A549 (cell line): ENCODE measurements around the gene ZFHX3. TPM values are rescaled to one million over a fixed set of nuclear protein-coding genes. Genes with fewer than 3 reads are reported as not detected.

Source experiments
- ATAC-seq, 2 experiments: fragments of 200-7000 bp in 1 of 2; fragments of >200 bp in 1 of 2; cut with Nextera tagmentation in 1 of 2; cut with Tn5 transposase in 1 of 2; 3 replicates each; pipeline versions ENCODE4 v1.8.0 to v1.9.1; 2018 to 2020; ENCODE audit warnings: mild to moderate bottlenecking in 1 of 2, moderate library complexity in 1 of 2
- CTCF ChIA-PET: fragments of 300-600 bp; sonication (Branson Sonifier 250); formaldehyde crosslinking; extraction: SDS; loops from one replicate; lab custom pipeline; 2021; ENCODE audit warnings: antibody characterized with exemption, inconsistent platforms; lab: Yijun Ruan, JAX
- POLR2A ChIA-PET: fragments of 350-600 bp; formaldehyde crosslinking; extraction: SDS; loops from one replicate; lab custom pipeline; 2021; ENCODE audit warnings: antibody characterized with exemption, inconsistent platforms; lab: Yijun Ruan, JAX
- DNase-seq, 2 experiments: peaks; one replicate each; pipeline versions ENCODE4 v3.0.0 to v3.0.0-alpha.2; 2011 to 2016; ENCODE audit warnings: low read depth in 1 of 2, low spot score in 1 of 2
- FAIRE-seq: peaks from 2 replicates; lab custom pipeline; 2011; peaks lifted over from hg19 to GRCh38; lab: Jason Lieb, UNC
- H3K27ac ChIP-seq, 2 experiments: fragments of >200 bp; sonication (Bioruptor Twin); formaldehyde crosslinking; 3 replicates each; pipeline ENCODE4 v1.5.1; 2016 to 2017
- H3K4me1 ChIP-seq: fragments of >200 bp; sonication (Bioruptor Twin); formaldehyde crosslinking; 3 replicates; pipeline ENCODE4 v1.6.1; 2016
- H3K4me2 ChIP-seq: fragments of >200 bp; sonication (Bioruptor Twin); formaldehyde crosslinking; 3 replicates; pipeline ENCODE4 v1.6.1; 2016
- H3K4me3 ChIP-seq: fragments of >200 bp; sonication (Bioruptor Twin); formaldehyde crosslinking; 3 replicates; pipeline ENCODE4 v1.5.1; 2016
- H3K9me3 ChIP-seq: fragments of >200 bp; sonication (Bioruptor Twin); formaldehyde crosslinking; 3 replicates; pipeline ENCODE4 v1.6.1; 2016
- BHLHE40 ChIP-seq: IDR thresholded peaks from 2 replicates; pipeline ENCODE4 v1.6.1; 2012; ENCODE audit warnings: low read depth, low read length, inconsistent platforms
- CBX2 ChIP-seq: fragments of 200-600 bp; sonication (generic); IDR thresholded peaks from 2 replicates; pipeline ENCODE4 v1.6.1; 2016; ENCODE audit warnings: low read depth, mild to moderate bottlenecking, borderline replicate concordance
- CBX8 ChIP-seq: fragments of 200-600 bp; sonication (generic); IDR thresholded peaks from 2 replicates; pipeline ENCODE4 v1.6.1; 2016
- CHD2 ChIP-seq: fragments of 150-350 bp; IDR thresholded peaks from 2 replicates; pipeline ENCODE4 v1.6.1; 2014; ENCODE audit warnings: low read length; ENCODE audit not compliant: partially characterized antibody
- FOSL2 ChIP-seq, 2 experiments: fragments of 450-650 bp in 1 of 2; fragments of >200 bp in 1 of 2; sonication (Bioruptor Twin) in 1 of 2; formaldehyde crosslinking; IDR thresholded peaks; 2 replicates each; pipeline versions ENCODE4 v1.5.0 to v1.6.1; 2016 to 2020; ENCODE audit warnings: mild to moderate bottlenecking in 1 of 2, moderate library complexity in 1 of 2
- GATA3 ChIP-seq: IDR thresholded peaks from 2 replicates; pipeline ENCODE4 v1.6.1; 2012; ENCODE audit warnings: borderline replicate concordance
- HEYL ChIP-seq: fragments of 250-450 bp; sonication (Bioruptor Pico); IDR thresholded peaks from 2 replicates; pipeline ENCODE4 v1.8.0; 2021; ENCODE audit warnings: mild to moderate bottlenecking, moderate library complexity
- HOXA7 ChIP-seq: fragments of 250-450 bp; sonication (Bioruptor Pico); IDR thresholded peaks from 2 replicates; pipeline ENCODE4 v1.5.0; 2020; ENCODE audit warnings: mild to moderate bottlenecking, moderate library complexity
- JUNB ChIP-seq: fragments of >200 bp; sonication (Bioruptor Twin); formaldehyde crosslinking; IDR thresholded peaks from 2 replicates; pipeline ENCODE4 v1.6.1; 2016
- MAFK ChIP-seq: fragments of 450-650 bp; IDR thresholded peaks from 2 replicates; pipeline ENCODE4 v1.6.1; 2014; ENCODE audit not compliant: partially characterized antibody
- MYC ChIP-seq: IDR thresholded peaks from 2 replicates; pipeline ENCODE4 v1.6.1; 2012; ENCODE audit warnings: mild to moderate bottlenecking, inconsistent platforms, low read length, improper control_type of control experiment, borderline replicate concordance
- NFE2L2 ChIP-seq: fragments of 150-350 bp; conservative IDR thresholded peaks from 2 replicates; pipeline ENCODE4 v1.6.1; 2014; ENCODE audit warnings: low read length
- RCOR1 ChIP-seq: fragments of 150-350 bp; IDR thresholded peaks from 2 replicates; pipeline ENCODE4 v1.6.1; 2014; ENCODE audit warnings: antibody characterized with exemption, low read length, low read depth
- TFCP2L1 ChIP-seq: fragments of 250-450 bp; sonication (Bioruptor Pico); IDR thresholded peaks from 2 replicates; pipeline ENCODE4 v1.5.0; 2021; ENCODE audit warnings: mild to moderate bottlenecking
- TP53 ChIP-seq: fragments of 250-450 bp; sonication (Bioruptor Pico); IDR thresholded peaks from 2 replicates; pipeline ENCODE4 v1.5.0; 2021; ENCODE audit warnings: mild to moderate bottlenecking, moderate library complexity
- ZFP36 ChIP-seq: fragments of 450-650 bp; IDR thresholded peaks from 2 replicates; pipeline ENCODE4 v1.6.1; 2014; ENCODE audit warnings: borderline replicate concordance; ENCODE audit not compliant: partially characterized antibody
- ZNF302 ChIP-seq: fragments of 250-450 bp; sonication (Bioruptor Pico); IDR thresholded peaks from 2 replicates; pipeline ENCODE4 v1.9.0; 2021; ENCODE audit warnings: inconsistent platforms, mild to moderate bottlenecking, moderate library complexity
- ZSCAN20 ChIP-seq: fragments of 250-450 bp; sonication (Bioruptor Pico); IDR thresholded peaks from 2 replicates; pipeline ENCODE4 v1.8.0; 2022; ENCODE audit warnings: mild to moderate bottlenecking, moderate library complexity
- WGBS: methylation state at CpG from one replicate; pipeline ENCODE4 v1.1.6; 2017; ENCODE audit errors: missing lambda C conversion rate; 5-methylcytosine and 5-hydroxymethylcytosine counted together
- polyA plus RNA-seq, 4 experiments: library from polyadenylated mRNA; depleted of rRNA in 3 of 4; stranded (reverse); fragments of >200 nt; fragmentation: RNase III in 1 of 4; extraction: RNeasy Plus Mini Kit Qiagen cat#74134 plus additional on column Dnase treatment in 1 of 4; gene quantifications; 2 replicates in 3 of 4; 3 replicates in 1 of 4; pipeline ENCODE4 v1.2.3, GENCODE V29; 2011 to 2017
- TF ChIP-seq, protein P1 (sequence below): fragments of 250-450 bp; sonication (Bioruptor Pico); IDR thresholded peaks from 2 replicates; pipeline ENCODE4 v1.5.0; 2021; ENCODE audit warnings: mild to moderate bottlenecking, moderate library complexity, borderline replicate concordance
- TF ChIP-seq, protein P2 (sequence below): fragments of >200 bp; sonication (Bioruptor Twin); formaldehyde crosslinking; IDR thresholded peaks from 3 replicates; pipeline ENCODE4 v1.5.1; 2016

ZFHX3 gene
- polyA plus RNA-seq, 2 of the 4 experiments (the other 2 are of a cell fraction), result 3.9 to 6.5 TPM

DNA sequence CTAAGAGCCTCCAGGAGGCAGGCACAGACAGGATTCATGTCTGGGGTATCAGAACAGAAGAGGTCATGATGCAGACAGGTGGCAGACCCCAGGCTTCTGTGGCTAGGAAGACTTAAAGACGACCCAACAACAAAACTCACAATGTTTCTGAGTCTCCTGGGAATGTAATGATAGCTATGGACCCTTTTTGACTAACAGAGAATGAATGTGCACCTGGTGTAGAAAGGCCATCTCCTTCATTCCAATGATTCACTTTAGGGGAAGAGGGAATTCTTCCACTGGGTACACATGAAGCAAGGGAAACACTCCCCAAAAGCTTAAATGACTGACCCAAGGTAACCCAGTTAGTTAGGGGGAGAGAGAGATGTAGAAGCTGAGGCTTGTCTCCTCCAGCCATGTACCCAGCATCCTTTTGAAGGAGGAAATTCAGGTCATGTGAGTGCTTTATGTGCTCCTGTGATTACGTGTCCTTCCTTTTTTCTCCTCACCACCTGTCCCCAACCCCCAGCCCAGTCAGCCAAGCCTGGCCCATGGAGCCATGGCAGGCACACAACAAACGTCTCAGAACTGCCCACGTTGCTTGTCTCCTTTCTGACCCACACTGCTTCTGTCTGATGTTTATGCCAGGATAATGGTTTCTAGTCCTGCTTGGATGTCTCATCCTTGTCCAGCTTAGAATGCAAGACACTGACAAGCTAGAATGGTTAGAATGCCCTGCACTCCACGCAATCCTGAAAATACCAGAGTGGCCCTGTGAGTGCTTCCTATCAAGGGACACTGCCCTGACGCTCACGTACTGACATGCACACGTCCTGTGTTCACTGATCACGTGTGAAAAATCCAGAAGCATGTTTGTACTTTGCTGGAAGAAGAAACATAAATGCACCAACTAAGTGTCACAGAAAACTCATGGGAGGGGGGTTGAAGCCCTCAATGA, 156.4 kb downstream of the ZFHX3 start:
- 83% methylated on average over 9 of the region's 9 CpGs for WGBS

DNA sequence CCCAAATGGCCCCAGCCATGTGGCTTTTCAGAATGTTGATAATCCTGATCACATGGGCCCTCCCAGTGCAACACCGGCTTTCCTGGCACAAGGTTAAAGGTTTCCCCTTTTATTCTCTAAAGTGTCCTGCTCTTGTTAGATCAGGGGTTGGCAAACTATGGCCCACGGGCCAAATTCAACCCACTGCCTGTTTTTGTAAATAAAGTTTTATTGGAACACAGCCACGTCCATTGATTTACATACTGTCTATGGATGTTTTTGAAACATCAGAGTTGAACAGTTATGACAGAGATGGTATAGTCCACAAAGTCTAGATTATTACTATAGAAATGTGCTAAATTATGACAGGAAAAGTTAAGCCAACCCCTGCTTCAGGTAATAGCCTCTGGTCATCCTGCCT, 157.3 kb downstream of the ZFHX3 start:
- H3K27ac ChIP-seq, result no peak overlapping the region
- ChIA-PET POLR2A (no interaction called here), CTCF (no interaction called here)
- H3K9me3 ChIP-seq, result no peaks in the 10 kb centered on the region
- DNase-seq (no peak), FAIRE-seq (no peak), ATAC-seq (no peak)
- H3K4me3 ChIP-seq, result no peak overlapping the region
- no peak for TF ChIP-seq TFCP2L1 (CRISPR knock-in tag)
- TF ChIP-seq ZSCAN20 (CRISPR knock-in tag), result no peak
- no peak for TF ChIP-seq RCOR1
- no peak for TF ChIP-seq HEYL (CRISPR knock-in tag)
- no peak for TF ChIP-seq JUNB
- no peak for TF ChIP-seq MAFK
- TF ChIP-seq ZFP36, result no peak
- no peak for TF ChIP-seq BHLHE40
- H3K4me1 ChIP-seq, result no peaks in the 10 kb centered on the region
- 91% methylated on average over 3 of the region's 3 CpGs for WGBS
- H3K4me2 ChIP-seq, result no peak overlapping the region

More for the DNA sequence above, 156.4 kb downstream of the ZFHX3 start:
- Histone ChIP-seq H3K9me3 (no peaks in the 10 kb centered on the region), H3K4me1 (no peaks in the 10 kb centered on the region)
- TF ChIP-seq, protein P1, sequence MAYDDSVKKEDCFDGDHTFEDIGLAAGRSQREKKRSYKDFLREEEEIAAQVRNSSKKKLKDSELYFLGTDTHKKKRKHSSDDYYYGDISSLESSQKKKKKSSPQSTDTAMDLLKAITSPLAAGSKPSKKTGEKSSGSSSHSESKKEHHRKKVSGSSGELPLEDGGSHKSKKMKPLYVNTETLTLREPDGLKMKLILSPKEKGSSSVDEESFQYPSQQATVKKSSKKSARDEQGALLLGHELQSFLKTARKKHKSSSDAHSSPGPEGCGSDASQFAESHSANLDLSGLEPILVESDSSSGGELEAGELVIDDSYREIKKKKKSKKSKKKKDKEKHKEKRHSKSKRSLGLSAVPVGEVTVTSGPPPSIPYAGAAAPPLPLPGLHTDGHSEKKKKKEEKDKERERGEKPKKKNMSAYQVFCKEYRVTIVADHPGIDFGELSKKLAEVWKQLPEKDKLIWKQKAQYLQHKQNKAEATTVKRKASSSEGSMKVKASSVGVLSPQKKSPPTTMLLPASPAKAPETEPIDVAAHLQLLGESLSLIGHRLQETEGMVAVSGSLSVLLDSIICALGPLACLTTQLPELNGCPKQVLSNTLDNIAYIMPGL (CRISPR knock-in tag), result no peak
- TF ChIP-seq NFE2L2, result no peak
- no peak for TF ChIP-seq GATA3
- no peak for TF ChIP-seq MAFK
- TF ChIP-seq ZNF302, result no peak
- no peak for TF ChIP-seq FOSL2 (IDR thresholded peaks at IDR 0.05)
- no peak for TF ChIP-seq FOSL2 (CRISPR knock-in tag; IDR thresholded peaks at IDR 0.05)
- TF ChIP-seq, protein P2, sequence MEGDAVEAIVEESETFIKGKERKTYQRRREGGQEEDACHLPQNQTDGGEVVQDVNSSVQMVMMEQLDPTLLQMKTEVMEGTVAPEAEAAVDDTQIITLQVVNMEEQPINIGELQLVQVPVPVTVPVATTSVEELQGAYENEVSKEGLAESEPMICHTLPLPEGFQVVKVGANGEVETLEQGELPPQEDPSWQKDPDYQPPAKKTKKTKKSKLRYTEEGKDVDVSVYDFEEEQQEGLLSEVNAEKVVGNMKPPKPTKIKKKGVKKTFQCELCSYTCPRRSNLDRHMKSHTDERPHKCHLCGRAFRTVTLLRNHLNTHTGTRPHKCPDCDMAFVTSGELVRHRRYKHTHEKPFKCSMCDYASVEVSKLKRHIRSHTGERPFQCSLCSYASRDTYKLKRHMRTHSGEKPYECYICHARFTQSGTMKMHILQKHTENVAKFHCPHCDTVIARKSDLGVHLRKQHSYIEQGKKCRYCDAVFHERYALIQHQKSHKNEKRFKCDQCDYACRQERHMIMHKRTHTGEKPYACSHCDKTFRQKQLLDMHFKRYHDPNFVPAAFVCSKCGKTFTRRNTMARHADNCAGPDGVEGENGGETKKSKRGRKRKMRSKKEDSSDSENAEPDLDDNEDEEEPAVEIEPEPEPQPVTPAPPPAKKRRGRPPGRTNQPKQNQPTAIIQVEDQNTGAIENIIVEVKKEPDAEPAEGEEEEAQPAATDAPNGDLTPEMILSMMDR, result no peak
- no peak for TF ChIP-seq ZSCAN20 (CRISPR knock-in tag)
- TF ChIP-seq MYC, result no peak
- no peak for TF ChIP-seq TP53 (CRISPR knock-in tag)
- no peak for TF ChIP-seq CBX8
- no peak for TF ChIP-seq CHD2
- no peak for TF ChIP-seq CBX2
- no peak for TF ChIP-seq HOXA7 (CRISPR knock-in tag)
- TF ChIP-seq, all 56 proteins: peak for 0
- DNase-seq, result no peak
- no peak overlapping the region for H3K4me3 ChIP-seq
- no peak overlapping the region for H3K27ac ChIP-seq
- H3K4me2 ChIP-seq, result no peak overlapping the region
- no peak for ATAC-seq
- ChIA-PET POLR2A (no interaction called here), CTCF (interaction anchor here (0.6 to 2.9 kb wide), 4 partner anchors 29 to 323 kb away, joined by 3 to 10 read pairs (median 4); no protein-coding TSS in a partner anchor)
- no peak for FAIRE-seq
